ENCODE results near the gene SLC27A5. TPM values are rescaled to one million over a fixed set of nuclear protein-coding genes. Genes with fewer than 3 reads are reported as not detected.
A peak's percentile ranks its signal among the peaks of the same experiment; 100 is the strongest.

SLC27A5 gene
- total and polyA plus RNA-seq, 2 of the 13 experiments (the other 11 are each of a cell fraction or from before 2014, with no cell fraction given): 30.3 to 40.2 TPM

- TF ChIP-seq ZXDC (CRISPR knock-in tag; IDR thresholded peaks at IDR 0.05) (no peak; the same call in 1 of the 2 replicates), ZNF709 (CRISPR knock-in tag; IDR thresholded peaks at IDR 0.05) (no peak), ZNF605 (CRISPR knock-in tag; IDR thresholded peaks at IDR 0.05) (peak; percentile 75; the same call in 1 of the 2 replicates), PCBP1 (IDR thresholded peaks at IDR 0.05; ENCODE audit: borderline replicate concordance, low read depth, low read length) (0 out of 2 replicates have a peak, but pooled peaks have one; percentile 33), LCORL (IDR thresholded peaks at IDR 0.05) (no peak), LCORL (CRISPR knock-in tag; IDR thresholded peaks at IDR 0.05) (0 out of 2 replicates have a peak, but pooled peaks have one; percentile 20), NR2F6 (IDR thresholded peaks at IDR 0.05) (peak; percentile 41; the same call in 1 of the 2 replicates), NR2F6 (CRISPR knock-in tag; IDR thresholded peaks at IDR 0.05) (0 out of 2 replicates have a peak, but pooled peaks have one; percentile 44), ZFP37 (CRISPR knock-in tag; IDR thresholded peaks at IDR 0.05; ENCODE audit: borderline replicate concordance) (no peak; the same call in 1 of the 2 replicates), ZC3H13 (CRISPR knock-in tag; IDR thresholded peaks at IDR 0.05) (peak; percentile 65; the same call in 1 of the 2 replicates), ZNF280D (CRISPR knock-in tag; IDR thresholded peaks at IDR 0.05) (0 out of 2 replicates have a peak, but pooled peaks have one; percentile 42), ZKSCAN1 (IDR thresholded peaks at IDR 0.05; ENCODE audit: low read length) (no peak), ZNF451 (CRISPR knock-in tag; IDR thresholded peaks at IDR 0.05) (no peak; the same call in 1 of the 2 replicates), MYNN (CRISPR knock-in tag; IDR thresholded peaks at IDR 0.05; ENCODE audit: low read depth) (0 out of 2 replicates have a peak, but pooled peaks have one; percentile 60), ZFP41 (CRISPR knock-in tag; IDR thresholded peaks at IDR 0.05; ENCODE audit: borderline replicate concordance) (no peak; the same call in 1 of the 2 replicates), NFKB2 (CRISPR knock-in tag; IDR thresholded peaks at IDR 0.05; ENCODE audit: borderline replicate concordance) (no peak), ZFY (CRISPR knock-in tag; IDR thresholded peaks at IDR 0.05) (peak; percentile 13; the same call in 1 of the 2 replicates), E2F5 (CRISPR knock-in tag; conservative IDR thresholded peaks at IDR 0.05) (peak; percentile 28; the same call in 1 of the 2 replicates), ZNF761 (CRISPR knock-in tag; conservative IDR thresholded peaks at IDR 0.05) (peak; percentile 92; the same call in 1 of the 2 replicates), ZSCAN31 (CRISPR knock-in tag; IDR thresholded peaks at IDR 0.05; ENCODE audit: low read depth) (no peak), HNRNPH1 (optimal IDR thresholded peaks at IDR 0.05; ENCODE audit: low read depth, low read length) (no peak)
- TF ChIP-seq, protein P1, sequence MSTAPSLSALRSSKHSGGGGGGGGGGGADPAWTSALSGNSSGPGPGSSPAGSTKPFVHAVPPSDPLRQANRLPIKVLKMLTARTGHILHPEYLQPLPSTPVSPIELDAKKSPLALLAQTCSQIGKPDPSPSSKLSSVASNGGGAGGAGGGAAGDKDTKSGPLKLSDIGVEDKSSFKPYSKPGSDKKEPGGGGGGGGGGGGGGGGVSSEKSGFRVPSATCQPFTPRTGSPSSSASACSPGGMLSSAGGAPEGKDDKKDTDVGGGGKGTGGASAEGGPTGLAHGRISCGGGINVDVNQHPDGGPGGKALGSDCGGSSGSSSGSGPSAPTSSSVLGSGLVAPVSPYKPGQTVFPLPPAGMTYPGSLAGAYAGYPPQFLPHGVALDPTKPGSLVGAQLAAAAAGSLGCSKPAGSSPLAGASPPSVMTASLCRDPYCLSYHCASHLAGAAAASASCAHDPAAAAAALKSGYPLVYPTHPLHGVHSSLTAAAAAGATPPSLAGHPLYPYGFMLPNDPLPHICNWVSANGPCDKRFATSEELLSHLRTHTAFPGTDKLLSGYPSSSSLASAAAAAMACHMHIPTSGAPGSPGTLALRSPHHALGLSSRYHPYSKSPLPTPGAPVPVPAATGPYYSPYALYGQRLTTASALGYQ (CRISPR knock-in tag; IDR thresholded peaks at IDR 0.05): no peak
Observed at GRCh38 chr19:58559275-58560006, 47.6 kb upstream of the SLC27A5 start (continued).

All from HepG2 (cell line).